A549 (cell line): ENCODE data around the gene VEGFC. TPM values are rescaled to one million over a fixed set of nuclear protein-coding genes. Genes with fewer than 3 reads are reported as not detected.
A peak's percentile ranks its signal among the peaks of the same experiment; 100 is the strongest.

Source experiments
- ATAC-seq, 2 experiments: fragments of 200-7000 bp in 1 of 2; fragments of >200 bp in 1 of 2; cut with Nextera tagmentation in 1 of 2; cut with Tn5 transposase in 1 of 2; 3 replicates each; pipeline versions ENCODE4 v1.8.0 to v1.9.1; 2018 to 2020; ENCODE audit warnings: mild to moderate bottlenecking in 1 of 2, moderate library complexity in 1 of 2
- CTCF ChIA-PET: fragments of 300-600 bp; sonication (Branson Sonifier 250); formaldehyde crosslinking; extraction: SDS; loops from one replicate; lab custom pipeline; 2021; ENCODE audit warnings: antibody characterized with exemption, inconsistent platforms; lab: Yijun Ruan, JAX
- POLR2A ChIA-PET: fragments of 350-600 bp; formaldehyde crosslinking; extraction: SDS; loops from one replicate; lab custom pipeline; 2021; ENCODE audit warnings: antibody characterized with exemption, inconsistent platforms; lab: Yijun Ruan, JAX
- DNase-seq, 2 experiments: peaks; one replicate each; pipeline versions ENCODE4 v3.0.0 to v3.0.0-alpha.2; 2011 to 2016; ENCODE audit warnings: low read depth in 1 of 2, low spot score in 1 of 2
- FAIRE-seq: peaks from 2 replicates; lab custom pipeline; 2011; peaks lifted over from hg19 to GRCh38; lab: Jason Lieb, UNC
- H3K27ac ChIP-seq, 2 experiments: fragments of >200 bp; sonication (Bioruptor Twin); formaldehyde crosslinking; 3 replicates each; pipeline ENCODE4 v1.5.1; 2016 to 2017
- H3K4me1 ChIP-seq: fragments of >200 bp; sonication (Bioruptor Twin); formaldehyde crosslinking; 3 replicates; pipeline ENCODE4 v1.6.1; 2016
- H3K4me2 ChIP-seq: fragments of >200 bp; sonication (Bioruptor Twin); formaldehyde crosslinking; 3 replicates; pipeline ENCODE4 v1.6.1; 2016
- H3K4me3 ChIP-seq: fragments of >200 bp; sonication (Bioruptor Twin); formaldehyde crosslinking; 3 replicates; pipeline ENCODE4 v1.5.1; 2016
- H3K9me3 ChIP-seq: fragments of >200 bp; sonication (Bioruptor Twin); formaldehyde crosslinking; 3 replicates; pipeline ENCODE4 v1.6.1; 2016
- BHLHE40 ChIP-seq: IDR thresholded peaks from 2 replicates; pipeline ENCODE4 v1.6.1; 2012; ENCODE audit warnings: low read depth, low read length, inconsistent platforms
- CBX8 ChIP-seq: fragments of 200-600 bp; sonication (generic); IDR thresholded peaks from 2 replicates; pipeline ENCODE4 v1.6.1; 2016
- CHD4 ChIP-seq: fragments of 200-600 bp; sonication (generic); IDR thresholded peaks from 2 replicates; pipeline ENCODE4 v1.6.1; 2016; ENCODE audit warnings: antibody characterized with exemption, mild to moderate bottlenecking, borderline replicate concordance
- EHF ChIP-seq: fragments of 250-450 bp; sonication (Bioruptor Pico); IDR thresholded peaks from 2 replicates; pipeline ENCODE4 v1.5.0; 2020; ENCODE audit warnings: mild to moderate bottlenecking
- EHMT2 ChIP-seq: fragments of 200-600 bp; sonication (generic); IDR thresholded peaks from 2 replicates; pipeline ENCODE4 v1.6.1; 2016; ENCODE audit warnings: antibody characterized with exemption, low read depth, mild to moderate bottlenecking, moderate library complexity
- EP300 ChIP-seq, 2 experiments: fragments of >200 bp; sonication (Bioruptor Twin); formaldehyde crosslinking; IDR thresholded peaks; 2 replicates in 1 of 2; 3 replicates in 1 of 2; pipeline ENCODE4 v1.6.1; 2016 to 2017
- FOSB ChIP-seq: fragments of 250-450 bp; sonication (Bioruptor Pico); IDR thresholded peaks from 2 replicates; pipeline ENCODE4 v1.5.0; 2020; ENCODE audit warnings: mild to moderate bottlenecking, moderate library complexity
- FOXS1 ChIP-seq: fragments of 250-450 bp; sonication (Bioruptor Pico); IDR thresholded peaks from 2 replicates; pipeline ENCODE4 v1.5.0; 2020; ENCODE audit warnings: mild to moderate bottlenecking, moderate library complexity
- GATA3 ChIP-seq: IDR thresholded peaks from 2 replicates; pipeline ENCODE4 v1.6.1; 2012; ENCODE audit warnings: borderline replicate concordance
- HDAC2 ChIP-seq: fragments of 200-600 bp; sonication (generic); IDR thresholded peaks from 2 replicates; pipeline ENCODE4 v1.6.1; 2016
- HEYL ChIP-seq: fragments of 250-450 bp; sonication (Bioruptor Pico); IDR thresholded peaks from 2 replicates; pipeline ENCODE4 v1.8.0; 2021; ENCODE audit warnings: mild to moderate bottlenecking, moderate library complexity
- HOXA7 ChIP-seq: fragments of 250-450 bp; sonication (Bioruptor Pico); IDR thresholded peaks from 2 replicates; pipeline ENCODE4 v1.5.0; 2020; ENCODE audit warnings: mild to moderate bottlenecking, moderate library complexity
- HOXB13 ChIP-seq: fragments of 250-450 bp; sonication (Bioruptor Pico); IDR thresholded peaks from 2 replicates; pipeline ENCODE4 v1.5.0; 2020; ENCODE audit warnings: low read depth, mild to moderate bottlenecking, moderate library complexity
- HOXB5 ChIP-seq: fragments of 250-450 bp; sonication (Bioruptor Pico); IDR thresholded peaks from 2 replicates; pipeline ENCODE4 v1.5.0; 2020; ENCODE audit warnings: mild to moderate bottlenecking, moderate library complexity
- JUN ChIP-seq, 2 experiments: fragments of >200 bp; sonication (Bioruptor Twin); formaldehyde crosslinking; IDR thresholded peaks; 2 replicates in 1 of 2; 3 replicates in 1 of 2; pipeline ENCODE4 v1.6.1; 2016 to 2017
- KDM1A ChIP-seq: fragments of 200-600 bp; sonication (generic); IDR thresholded peaks from 2 replicates; pipeline ENCODE4 v1.6.1; 2016; ENCODE audit warnings: low read depth, mild to moderate bottlenecking
- KDM5A ChIP-seq: fragments of 200-600 bp; sonication (generic); IDR thresholded peaks from 2 replicates; pipeline ENCODE4 v1.6.1; 2016; ENCODE audit warnings: antibody characterized with exemption, mild to moderate bottlenecking
- MAFK ChIP-seq: fragments of 450-650 bp; IDR thresholded peaks from 2 replicates; pipeline ENCODE4 v1.6.1; 2014; ENCODE audit not compliant: partially characterized antibody
- MAZ ChIP-seq: fragments of 150-350 bp; IDR thresholded peaks from 2 replicates; pipeline ENCODE4 v1.6.1; 2014; ENCODE audit warnings: antibody characterized with exemption, low read depth, low read length, borderline replicate concordance
- NFE2L2 ChIP-seq: fragments of 150-350 bp; conservative IDR thresholded peaks from 2 replicates; pipeline ENCODE4 v1.6.1; 2014; ENCODE audit warnings: low read length
- NPAS2 ChIP-seq: fragments of 250-450 bp; sonication (Bioruptor Pico); IDR thresholded peaks from 2 replicates; pipeline ENCODE4 v1.8.0; 2022; ENCODE audit warnings: mild to moderate bottlenecking, moderate library complexity, borderline replicate concordance
- PHF8 ChIP-seq: fragments of 200-600 bp; sonication (generic); IDR thresholded peaks from 2 replicates; pipeline ENCODE4 v1.6.1; 2016; ENCODE audit warnings: low read depth, mild to moderate bottlenecking, antibody characterized with exemption, moderate library complexity, borderline replicate concordance
- POLR2A ChIP-seq: IDR thresholded peaks from 2 replicates; pipeline ENCODE4 v1.6.1; 2012; ENCODE audit warnings: mild to moderate bottlenecking, low read length
- POLR2AphosphoS2 ChIP-seq: conservative IDR thresholded peaks from 2 replicates; pipeline ENCODE4 v1.6.1; 2012; ENCODE audit warnings: low read length, improper control_type of control experiment, inconsistent platforms
- RFX5 ChIP-seq: fragments of 450-650 bp; IDR thresholded peaks from 2 replicates; pipeline ENCODE4 v1.7.1; 2014; ENCODE audit warnings: antibody characterized with exemption, mild to moderate bottlenecking, moderate library complexity
- SREBF2 ChIP-seq: fragments of 450-650 bp; IDR thresholded peaks from 2 replicates; pipeline ENCODE4 v1.6.1; 2014; ENCODE audit warnings: mild to moderate bottlenecking, moderate library complexity
- TFCP2L1 ChIP-seq: fragments of 250-450 bp; sonication (Bioruptor Pico); IDR thresholded peaks from 2 replicates; pipeline ENCODE4 v1.5.0; 2021; ENCODE audit warnings: mild to moderate bottlenecking
- ZFP36 ChIP-seq: fragments of 450-650 bp; IDR thresholded peaks from 2 replicates; pipeline ENCODE4 v1.6.1; 2014; ENCODE audit warnings: borderline replicate concordance; ENCODE audit not compliant: partially characterized antibody
- ZNF302 ChIP-seq: fragments of 250-450 bp; sonication (Bioruptor Pico); IDR thresholded peaks from 2 replicates; pipeline ENCODE4 v1.9.0; 2021; ENCODE audit warnings: inconsistent platforms, mild to moderate bottlenecking, moderate library complexity
- ZSCAN20 ChIP-seq: fragments of 250-450 bp; sonication (Bioruptor Pico); IDR thresholded peaks from 2 replicates; pipeline ENCODE4 v1.8.0; 2022; ENCODE audit warnings: mild to moderate bottlenecking, moderate library complexity
- WGBS: methylation state at CpG from one replicate; pipeline ENCODE4 v1.1.6; 2017; ENCODE audit errors: missing lambda C conversion rate; 5-methylcytosine and 5-hydroxymethylcytosine counted together
- polyA plus RNA-seq, 4 experiments: library from polyadenylated mRNA; depleted of rRNA in 3 of 4; stranded (reverse); fragments of >200 nt; fragmentation: RNase III in 1 of 4; extraction: RNeasy Plus Mini Kit Qiagen cat#74134 plus additional on column Dnase treatment in 1 of 4; gene quantifications; 2 replicates in 3 of 4; 3 replicates in 1 of 4; pipeline ENCODE4 v1.2.3, GENCODE V29; 2011 to 2017
- TF ChIP-seq, protein P1 (sequence below): fragments of 450-650 bp; IDR thresholded peaks from 2 replicates; pipeline ENCODE4 v1.6.1; 2014; ENCODE audit warnings: antibody characterized with exemption
- TF ChIP-seq, protein P2 (sequence below): fragments of >200 bp; sonication (Bioruptor Twin); formaldehyde crosslinking; IDR thresholded peaks from 2 replicates; pipeline ENCODE4 v1.6.1; 2016
- TF ChIP-seq, protein P3 (sequence below): IDR thresholded peaks from 2 replicates; pipeline ENCODE4 v1.6.1; 2012
- TF ChIP-seq, protein P4 (sequence below): fragments of 200-600 bp; sonication (generic); IDR thresholded peaks from 2 replicates; pipeline ENCODE4 v1.6.1; 2016; ENCODE audit warnings: antibody characterized with exemption, mild to moderate bottlenecking, moderate library complexity
- TF ChIP-seq, protein P5 (sequence below): fragments of 150-350 bp; IDR thresholded peaks from 2 replicates; pipeline ENCODE4 v1.6.1; 2014; ENCODE audit warnings: low read depth, mild to moderate bottlenecking, low read length
- TF ChIP-seq, protein P6 (sequence below): fragments of 250-450 bp; sonication (Bioruptor Pico); IDR thresholded peaks from 2 replicates; pipeline ENCODE4 v1.5.0; 2020; ENCODE audit warnings: low read depth, mild to moderate bottlenecking, moderate library complexity
- TF ChIP-seq, protein P7 (sequence below): IDR thresholded peaks from 2 replicates; pipeline ENCODE4 v1.6.1; 2012

VEGFC gene
- polyA plus RNA-seq, 2 of the 4 experiments (the other 2 are of a cell fraction): 11.6 to 14.4 TPM

DNA sequence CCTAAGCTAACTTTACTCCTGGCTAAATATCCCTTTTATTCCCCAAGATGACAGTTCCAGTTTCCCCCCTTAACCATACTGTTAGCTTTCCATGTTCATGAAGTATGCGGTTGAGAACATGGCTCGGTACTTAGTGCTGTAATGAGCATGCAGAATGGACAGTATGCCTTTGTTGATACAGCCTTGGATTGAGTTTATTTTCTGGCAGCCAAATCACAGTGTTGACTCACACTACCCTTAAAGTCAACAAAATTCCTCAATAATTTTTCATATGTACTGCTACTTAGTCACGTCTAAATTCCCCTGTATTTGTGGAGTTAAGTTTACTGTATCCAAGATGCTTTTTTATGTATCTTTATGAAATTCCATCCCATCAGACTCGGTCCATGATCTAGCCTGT lies 1.4 kb upstream of the VEGFC start:
- FAIRE-seq (peak; percentile 23), ATAC-seq (peak; percentile 55 to 81), DNase-seq (peak; percentile 37 to 79)
- H3K4me2 ChIP-seq: peak overlapping the region; percentile 85
- ChIA-PET POLR2A (no interaction called here), CTCF (interaction anchor here (0.8 to 1.2 kb wide), 3 partner anchors 8 to 253 kb away, joined by 3 to 9 read pairs (median 3); no protein-coding TSS in a partner anchor)
- no peaks in the 10 kb centered on the region for H3K9me3 ChIP-seq
- H3K27ac ChIP-seq: peak overlapping the region; percentile 94 to 100
- H3K4me3 ChIP-seq: no peak overlapping the region
- peaks cover 26% of the 10 kb centered on the region for H3K4me1 ChIP-seq
- WGBS: 0% methylated on average over 4 of the region's 4 CpGs
- no peak for TF ChIP-seq ZNF302
- TF ChIP-seq, protein P1, sequence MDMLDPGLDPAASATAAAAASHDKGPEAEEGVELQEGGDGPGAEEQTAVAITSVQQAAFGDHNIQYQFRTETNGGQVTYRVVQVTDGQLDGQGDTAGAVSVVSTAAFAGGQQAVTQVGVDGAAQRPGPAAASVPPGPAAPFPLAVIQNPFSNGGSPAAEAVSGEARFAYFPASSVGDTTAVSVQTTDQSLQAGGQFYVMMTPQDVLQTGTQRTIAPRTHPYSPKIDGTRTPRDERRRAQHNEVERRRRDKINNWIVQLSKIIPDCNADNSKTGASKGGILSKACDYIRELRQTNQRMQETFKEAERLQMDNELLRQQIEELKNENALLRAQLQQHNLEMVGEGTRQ: no peak
- no peak for TF ChIP-seq POLR2AphosphoS2
- TF ChIP-seq, protein P2, sequence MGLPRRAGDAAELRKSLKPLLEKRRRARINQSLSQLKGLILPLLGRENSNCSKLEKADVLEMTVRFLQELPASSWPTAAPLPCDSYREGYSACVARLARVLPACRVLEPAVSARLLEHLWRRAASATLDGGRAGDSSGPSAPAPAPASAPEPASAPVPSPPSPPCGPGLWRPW: no peak
- TF ChIP-seq, protein P3, sequence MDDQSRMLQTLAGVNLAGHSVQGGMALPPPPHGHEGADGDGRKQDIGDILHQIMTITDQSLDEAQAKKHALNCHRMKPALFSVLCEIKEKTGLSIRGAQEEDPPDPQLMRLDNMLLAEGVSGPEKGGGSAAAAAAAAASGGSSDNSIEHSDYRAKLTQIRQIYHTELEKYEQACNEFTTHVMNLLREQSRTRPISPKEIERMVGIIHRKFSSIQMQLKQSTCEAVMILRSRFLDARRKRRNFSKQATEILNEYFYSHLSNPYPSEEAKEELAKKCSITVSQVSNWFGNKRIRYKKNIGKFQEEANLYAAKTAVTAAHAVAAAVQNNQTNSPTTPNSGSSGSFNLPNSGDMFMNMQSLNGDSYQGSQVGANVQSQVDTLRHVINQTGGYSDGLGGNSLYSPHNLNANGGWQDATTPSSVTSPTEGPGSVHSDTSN: no peak
- TF ChIP-seq BHLHE40: no peak
- TF ChIP-seq KDM1A: no peak
- TF ChIP-seq EHMT2: no peak
- no peak for TF ChIP-seq MAZ
- no peak for TF ChIP-seq NFE2L2
- TF ChIP-seq FOXS1 (CRISPR knock-in tag): no peak
- no peak for TF ChIP-seq ZFP36
- TF ChIP-seq KDM5A: no peak
- TF ChIP-seq FOSB (CRISPR knock-in tag): no peak
- TF ChIP-seq HOXB5 (CRISPR knock-in tag): no peak
- TF ChIP-seq HOXB13 (CRISPR knock-in tag): no peak
- TF ChIP-seq NPAS2 (CRISPR knock-in tag): no peak
- TF ChIP-seq RFX5: no peak
- TF ChIP-seq, protein P4, sequence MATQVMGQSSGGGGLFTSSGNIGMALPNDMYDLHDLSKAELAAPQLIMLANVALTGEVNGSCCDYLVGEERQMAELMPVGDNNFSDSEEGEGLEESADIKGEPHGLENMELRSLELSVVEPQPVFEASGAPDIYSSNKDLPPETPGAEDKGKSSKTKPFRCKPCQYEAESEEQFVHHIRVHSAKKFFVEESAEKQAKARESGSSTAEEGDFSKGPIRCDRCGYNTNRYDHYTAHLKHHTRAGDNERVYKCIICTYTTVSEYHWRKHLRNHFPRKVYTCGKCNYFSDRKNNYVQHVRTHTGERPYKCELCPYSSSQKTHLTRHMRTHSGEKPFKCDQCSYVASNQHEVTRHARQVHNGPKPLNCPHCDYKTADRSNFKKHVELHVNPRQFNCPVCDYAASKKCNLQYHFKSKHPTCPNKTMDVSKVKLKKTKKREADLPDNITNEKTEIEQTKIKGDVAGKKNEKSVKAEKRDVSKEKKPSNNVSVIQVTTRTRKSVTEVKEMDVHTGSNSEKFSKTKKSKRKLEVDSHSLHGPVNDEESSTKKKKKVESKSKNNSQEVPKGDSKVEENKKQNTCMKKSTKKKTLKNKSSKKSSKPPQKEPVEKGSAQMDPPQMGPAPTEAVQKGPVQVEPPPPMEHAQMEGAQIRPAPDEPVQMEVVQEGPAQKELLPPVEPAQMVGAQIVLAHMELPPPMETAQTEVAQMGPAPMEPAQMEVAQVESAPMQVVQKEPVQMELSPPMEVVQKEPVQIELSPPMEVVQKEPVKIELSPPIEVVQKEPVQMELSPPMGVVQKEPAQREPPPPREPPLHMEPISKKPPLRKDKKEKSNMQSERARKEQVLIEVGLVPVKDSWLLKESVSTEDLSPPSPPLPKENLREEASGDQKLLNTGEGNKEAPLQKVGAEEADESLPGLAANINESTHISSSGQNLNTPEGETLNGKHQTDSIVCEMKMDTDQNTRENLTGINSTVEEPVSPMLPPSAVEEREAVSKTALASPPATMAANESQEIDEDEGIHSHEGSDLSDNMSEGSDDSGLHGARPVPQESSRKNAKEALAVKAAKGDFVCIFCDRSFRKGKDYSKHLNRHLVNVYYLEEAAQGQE: no peak
- TF ChIP-seq, protein P5, sequence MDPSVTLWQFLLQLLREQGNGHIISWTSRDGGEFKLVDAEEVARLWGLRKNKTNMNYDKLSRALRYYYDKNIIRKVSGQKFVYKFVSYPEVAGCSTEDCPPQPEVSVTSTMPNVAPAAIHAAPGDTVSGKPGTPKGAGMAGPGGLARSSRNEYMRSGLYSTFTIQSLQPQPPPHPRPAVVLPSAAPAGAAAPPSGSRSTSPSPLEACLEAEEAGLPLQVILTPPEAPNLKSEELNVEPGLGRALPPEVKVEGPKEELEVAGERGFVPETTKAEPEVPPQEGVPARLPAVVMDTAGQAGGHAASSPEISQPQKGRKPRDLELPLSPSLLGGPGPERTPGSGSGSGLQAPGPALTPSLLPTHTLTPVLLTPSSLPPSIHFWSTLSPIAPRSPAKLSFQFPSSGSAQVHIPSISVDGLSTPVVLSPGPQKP: no peak
- TF ChIP-seq JUN (IDR thresholded peaks at IDR 0.05): peak; percentile 31 to 57; a peak in 1 of 5 replicates
- TF ChIP-seq CHD4: no peak
- TF ChIP-seq MAFK: no peak
- TF ChIP-seq, protein P6, sequence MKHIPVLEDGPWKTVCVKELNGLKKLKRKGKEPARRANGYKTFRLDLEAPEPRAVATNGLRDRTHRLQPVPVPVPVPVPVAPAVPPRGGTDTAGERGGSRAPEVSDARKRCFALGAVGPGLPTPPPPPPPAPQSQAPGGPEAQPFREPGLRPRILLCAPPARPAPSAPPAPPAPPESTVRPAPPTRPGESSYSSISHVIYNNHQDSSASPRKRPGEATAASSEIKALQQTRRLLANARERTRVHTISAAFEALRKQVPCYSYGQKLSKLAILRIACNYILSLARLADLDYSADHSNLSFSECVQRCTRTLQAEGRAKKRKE (CRISPR knock-in tag): no peak
- TF ChIP-seq SREBF2: no peak
- TF ChIP-seq HDAC2: no peak
- no peak for TF ChIP-seq EHF (CRISPR knock-in tag)
- TF ChIP-seq HEYL: no peak
- TF ChIP-seq, protein P7, sequence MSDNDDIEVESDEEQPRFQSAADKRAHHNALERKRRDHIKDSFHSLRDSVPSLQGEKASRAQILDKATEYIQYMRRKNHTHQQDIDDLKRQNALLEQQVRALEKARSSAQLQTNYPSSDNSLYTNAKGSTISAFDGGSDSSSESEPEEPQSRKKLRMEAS: peak; percentile 31; the same call in 1 of the 2 replicates
- peak in 1 of 2 experiments; percentile 31; a peak in 2 of 5 replicates for TF ChIP-seq EP300 (IDR thresholded peaks at IDR 0.05)
- TF ChIP-seq POLR2A: no peak
- TF ChIP-seq ZSCAN20 (CRISPR knock-in tag): no peak
- no peak for TF ChIP-seq CBX8
- no peak for TF ChIP-seq TFCP2L1
- TF ChIP-seq PHF8: no peak
- TF ChIP-seq GATA3: peak; percentile 83
- TF ChIP-seq HOXA7 (CRISPR knock-in tag): no peak
